LNCaP clone FGC (cell line): ENCODE data around the gene RGS3.

Source experiments
- DNase-seq: peaks from one replicate; pipeline ENCODE4 v3.0.0-alpha.2; 2011; ENCODE audit warnings: low read depth
- H3K4me3 ChIP-seq: 2 replicates; pipeline ENCODE4 v1.5.1; 2011; ENCODE audit warnings: mild to moderate bottlenecking, low read depth, low read length, control low read depth
- CTCF ChIP-seq: IDR thresholded peaks from 2 replicates; pipeline ENCODE4 v1.5.1; 2012; ENCODE audit warnings: mild to moderate bottlenecking; ENCODE audit not compliant: control insufficient read depth, insufficient read depth; ENCODE audit errors: extremely low read depth

Gene RGS3

GRCh38 chr9:113592876-113593575 is 129.5 kb downstream of the RGS3 start:
- no peak for TF ChIP-seq CTCF
- DNase-seq: peak; percentile 85
- H3K4me3 ChIP-seq: no peak overlapping the region

GRCh38 chr9:113593682-113594281 is 130.3 kb downstream of the RGS3 start:
- TF ChIP-seq CTCF: no peak
- DNase-seq: no peak
- H3K4me3 ChIP-seq: no peak overlapping the region

- H3K4me3 ChIP-seq: no peak overlapping the region
- no peak for TF ChIP-seq CTCF
- DNase-seq: no peak
Measured at GRCh38 chr9:113594484-113595299, 131.2 kb downstream of the RGS3 start.

DNA sequence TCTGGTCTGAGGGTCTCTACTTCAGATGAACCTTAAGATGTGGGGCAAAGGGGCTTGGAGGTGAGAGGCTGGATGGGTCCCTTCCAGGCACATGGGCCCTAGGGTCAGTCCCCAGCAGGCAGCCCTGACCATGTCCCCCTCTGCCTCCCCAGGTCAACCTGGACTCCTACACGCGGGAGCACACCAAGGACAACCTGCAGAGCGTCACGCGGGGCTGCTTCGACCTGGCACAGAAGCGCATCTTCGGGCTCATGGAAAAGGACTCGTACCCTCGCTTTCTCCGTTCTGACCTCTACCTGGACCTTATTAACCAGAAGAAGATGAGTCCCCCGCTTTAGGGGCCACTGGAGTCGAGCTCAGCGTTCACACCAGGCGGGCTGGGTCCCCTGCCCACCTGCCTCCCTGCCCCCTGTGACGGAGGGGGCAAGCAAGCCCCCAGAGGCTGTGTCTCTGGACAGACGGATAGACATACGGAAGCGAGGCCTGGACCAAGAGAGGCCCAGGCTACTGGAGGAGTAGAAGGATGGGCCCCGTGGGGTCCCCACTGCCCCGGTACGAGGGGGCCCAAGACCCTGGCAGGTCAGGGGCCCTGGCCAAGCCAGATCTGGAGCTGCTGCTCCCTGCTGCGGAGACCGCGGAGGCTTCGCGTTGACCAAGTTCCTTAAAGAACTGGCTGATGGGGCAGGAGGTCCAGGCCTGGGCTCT is 133.2 kb downstream of the RGS3 start:
- no peak for TF ChIP-seq CTCF
- no peak overlapping the region for H3K4me3 ChIP-seq
- DNase-seq: no peak

- H3K4me3 ChIP-seq: no peak overlapping the region
- no peak for TF ChIP-seq CTCF
- DNase-seq: no peak
Measured at GRCh38 chr9:113597390-113598241, 134.1 kb downstream of the RGS3 start.

- DNase-seq: no peak
- TF ChIP-seq CTCF: no peak
- H3K4me3 ChIP-seq: no peak overlapping the region
Measured at GRCh38 chr9:113598451-113598850, 134.9 kb downstream of the RGS3 start.
